LNCAP (cell line): ENCODE data around the gene ESCO1.

Experiments
- TF ChIP-seq, protein P1 (sequence below): fragments of 450-650 bp; IDR thresholded peaks from 2 replicates; pipeline ENCODE4 v1.5.1; 2017; ENCODE audit warnings: mild to moderate bottlenecking

ESCO1 gene

DNA sequence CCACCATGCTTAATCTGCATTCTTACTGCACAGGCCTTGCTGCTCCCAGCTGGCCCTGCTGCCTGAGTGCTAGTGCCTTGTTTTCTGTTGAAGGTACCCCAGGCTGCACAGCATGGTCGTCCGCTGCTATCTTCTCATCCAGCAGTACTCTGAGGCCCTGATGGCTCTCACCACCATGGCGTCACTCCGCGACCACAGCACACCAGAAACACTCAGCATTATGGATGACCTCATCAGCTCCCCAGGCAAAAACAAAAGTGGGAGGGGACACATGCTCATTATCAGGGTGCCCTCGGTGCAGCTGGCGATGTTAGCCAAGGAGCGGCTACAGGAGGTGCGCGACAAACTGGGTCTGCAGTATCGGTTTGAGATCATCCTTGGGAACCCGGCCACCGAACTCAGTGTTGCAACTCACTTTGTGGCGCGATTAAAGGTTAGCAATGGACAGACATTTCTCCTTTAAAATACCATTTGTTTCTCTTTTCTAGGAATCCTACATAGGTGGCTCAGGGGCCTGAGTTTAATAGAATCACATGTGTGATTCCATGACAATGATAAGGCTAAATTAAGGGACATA lies 110.5 kb downstream of the ESCO1 start:
- TF ChIP-seq, protein P1, sequence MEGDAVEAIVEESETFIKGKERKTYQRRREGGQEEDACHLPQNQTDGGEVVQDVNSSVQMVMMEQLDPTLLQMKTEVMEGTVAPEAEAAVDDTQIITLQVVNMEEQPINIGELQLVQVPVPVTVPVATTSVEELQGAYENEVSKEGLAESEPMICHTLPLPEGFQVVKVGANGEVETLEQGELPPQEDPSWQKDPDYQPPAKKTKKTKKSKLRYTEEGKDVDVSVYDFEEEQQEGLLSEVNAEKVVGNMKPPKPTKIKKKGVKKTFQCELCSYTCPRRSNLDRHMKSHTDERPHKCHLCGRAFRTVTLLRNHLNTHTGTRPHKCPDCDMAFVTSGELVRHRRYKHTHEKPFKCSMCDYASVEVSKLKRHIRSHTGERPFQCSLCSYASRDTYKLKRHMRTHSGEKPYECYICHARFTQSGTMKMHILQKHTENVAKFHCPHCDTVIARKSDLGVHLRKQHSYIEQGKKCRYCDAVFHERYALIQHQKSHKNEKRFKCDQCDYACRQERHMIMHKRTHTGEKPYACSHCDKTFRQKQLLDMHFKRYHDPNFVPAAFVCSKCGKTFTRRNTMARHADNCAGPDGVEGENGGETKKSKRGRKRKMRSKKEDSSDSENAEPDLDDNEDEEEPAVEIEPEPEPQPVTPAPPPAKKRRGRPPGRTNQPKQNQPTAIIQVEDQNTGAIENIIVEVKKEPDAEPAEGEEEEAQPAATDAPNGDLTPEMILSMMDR, result no peak

DNA sequence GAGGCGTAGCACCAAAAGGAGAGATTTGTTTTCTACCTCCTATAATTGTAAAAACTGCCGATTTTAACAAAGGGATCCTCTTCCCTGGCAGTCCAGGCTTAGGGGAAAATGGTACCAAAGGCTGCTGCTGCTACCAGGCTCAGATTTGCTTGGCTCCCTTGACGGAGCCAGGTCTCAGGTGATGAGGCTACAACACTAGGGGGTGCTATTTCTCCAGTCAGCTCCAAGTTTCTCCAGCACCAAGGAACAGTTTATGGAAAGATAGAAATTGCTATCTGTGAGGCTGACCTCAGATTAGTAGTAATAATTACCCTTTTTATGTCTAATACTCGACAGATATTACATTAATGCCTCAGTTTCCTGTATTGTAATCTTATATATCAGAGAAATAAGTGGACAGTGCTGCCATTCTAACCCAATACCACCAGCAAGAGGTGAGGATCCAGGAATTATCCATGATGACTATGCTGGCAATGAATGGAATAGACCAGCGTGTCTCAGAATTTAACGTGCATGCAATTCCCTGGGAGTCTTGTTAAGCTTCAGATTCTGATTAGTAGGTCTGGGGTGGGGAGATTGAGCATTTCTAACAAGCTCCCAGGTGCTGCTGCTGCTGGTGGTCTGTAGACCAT lies 111.3 kb downstream of the ESCO1 start:
- TF ChIP-seq, protein P1, result peak; percentile 91

DNA sequence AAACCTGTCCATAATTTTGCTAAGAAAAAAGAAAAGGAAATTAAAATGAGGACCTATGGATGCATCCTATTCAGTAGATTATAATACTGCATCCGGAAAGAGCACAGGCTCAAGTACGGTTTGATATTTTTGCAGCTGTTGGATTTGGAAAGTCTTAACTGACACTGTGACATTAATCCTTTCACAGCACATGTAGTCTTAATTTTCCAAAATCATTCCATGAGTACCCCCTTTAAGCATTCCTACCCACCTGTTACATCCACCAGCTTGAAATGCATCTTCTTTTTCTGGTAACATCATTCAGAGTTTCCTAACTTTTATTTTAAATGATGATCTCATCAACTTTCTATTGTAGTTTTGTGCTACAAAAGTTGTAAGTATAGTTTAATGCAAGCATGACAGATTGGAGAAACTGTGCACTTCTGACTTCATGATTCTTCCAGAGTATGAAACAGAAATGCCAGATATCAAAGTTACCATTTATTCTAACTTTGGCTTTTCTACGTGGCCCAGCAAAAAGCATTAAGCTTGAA lies 113.5 kb downstream of the ESCO1 start:
- TF ChIP-seq, protein P1, result no peak

DNA sequence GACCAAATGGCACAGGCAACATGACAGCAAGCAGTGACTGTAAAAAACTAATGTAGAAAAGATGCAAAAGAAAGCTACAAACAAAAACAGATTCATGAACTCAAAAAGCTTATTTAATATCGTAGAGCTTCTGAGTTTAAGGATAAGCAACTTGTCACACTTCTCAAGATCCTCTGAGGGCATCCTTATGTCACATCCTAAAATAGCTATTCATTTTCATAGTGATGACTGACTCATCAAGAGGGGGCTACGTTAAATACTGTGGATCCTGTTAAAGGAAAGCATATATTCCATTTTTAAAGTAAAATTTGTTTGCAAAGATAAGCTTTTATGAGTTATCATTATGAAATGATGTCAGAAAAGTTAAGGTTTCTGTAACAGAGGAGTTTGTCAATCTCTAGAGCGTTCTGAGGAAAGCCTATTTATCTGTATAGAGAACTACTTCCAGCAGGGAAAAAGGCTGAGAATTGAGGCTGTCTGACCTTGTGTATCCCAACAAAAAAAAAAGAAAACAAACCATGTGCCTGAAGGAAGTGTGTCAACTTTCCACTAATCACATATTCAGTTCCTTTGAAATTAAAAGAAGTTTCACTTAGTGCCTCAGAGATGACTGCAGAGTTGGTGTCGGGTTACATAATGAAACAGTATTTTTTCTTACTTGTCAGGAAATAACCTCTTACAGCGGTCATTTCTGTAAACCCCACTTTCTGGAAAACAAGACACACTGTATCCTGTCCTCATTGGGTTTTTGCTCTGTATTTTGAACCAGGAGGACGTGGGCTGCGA lies 115.5 kb downstream of the ESCO1 start:
- TF ChIP-seq, protein P1, result no peak

DNA sequence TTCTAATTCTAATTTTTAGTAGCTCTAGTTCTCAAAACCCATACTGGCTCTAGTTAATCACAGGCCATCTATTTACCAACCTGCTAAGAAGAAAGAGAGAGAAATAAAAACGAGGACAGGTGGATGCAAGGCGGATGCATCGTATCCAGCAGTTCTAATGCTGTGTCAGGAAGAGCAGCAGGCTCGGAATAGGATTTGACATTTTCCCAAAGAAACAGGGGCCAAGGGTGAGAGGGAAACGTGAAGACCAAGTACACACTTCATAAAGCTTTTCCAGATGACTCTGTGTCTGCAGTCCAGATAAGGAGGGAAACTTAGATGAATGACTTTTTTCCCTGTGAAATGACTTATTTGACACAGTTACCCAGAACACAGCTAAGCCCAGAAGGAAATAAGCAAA lies 117.5 kb downstream of the ESCO1 start:
- TF ChIP-seq, protein P1, result no peak

DNA sequence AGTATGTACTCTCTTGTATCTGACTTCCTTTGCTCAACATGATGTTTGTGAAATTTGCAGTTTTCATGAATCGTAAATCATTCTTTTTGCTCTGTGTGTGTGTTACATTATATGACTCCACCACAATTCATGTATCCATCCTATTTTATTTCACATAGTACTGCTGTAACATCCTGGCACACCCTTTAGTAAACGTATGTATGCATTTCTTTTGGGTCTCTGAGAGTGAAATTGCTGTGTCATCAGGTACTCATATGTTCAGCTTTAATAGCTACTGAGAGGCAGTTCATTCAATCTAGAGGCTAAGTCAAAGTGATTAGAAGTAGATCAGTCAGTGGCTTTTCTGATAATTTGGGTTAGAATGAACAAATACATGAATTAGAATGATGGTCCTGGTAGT lies 118.8 kb downstream of the ESCO1 start:
- TF ChIP-seq, protein P1, result no peak

DNA sequence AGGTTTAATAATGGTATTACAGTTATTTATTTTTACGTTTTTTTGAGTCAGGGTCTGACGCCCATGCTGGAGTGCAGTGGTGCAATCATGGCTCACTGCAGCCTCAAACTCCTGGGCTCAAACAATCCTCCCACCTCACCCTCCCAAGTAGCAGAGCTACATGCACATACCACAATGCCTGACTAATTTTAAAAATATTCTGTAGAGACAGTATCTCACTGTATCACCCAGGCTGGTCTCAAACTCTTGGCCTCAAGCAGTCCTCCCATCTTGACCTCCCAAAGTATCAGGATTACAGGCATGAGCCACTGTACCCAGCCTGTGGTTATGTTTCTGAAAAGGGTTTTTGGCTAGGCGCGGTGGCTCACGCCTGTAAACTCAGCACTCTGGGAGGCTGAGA lies 120.8 kb downstream of the ESCO1 start:
- TF ChIP-seq, protein P1, result no peak
